HEK293T (cell line): ENCODE data around the gene ADAMTS13.
"Not testable (repeated sequence)": the region's sequence is repeated elsewhere in the genome, so short reads cannot be mapped to it uniquely, and the experiment has no call there.

Source experiments
- CTCF ChIA-PET: fragments of 350-600 bp; formaldehyde crosslinking; extraction: SDS; loops from one replicate; lab custom pipeline; 2021; ENCODE audit warnings: antibody characterized with exemption, inconsistent platforms; lab: Yijun Ruan, JAX
- POLR2A ChIA-PET: fragments of 350-600 bp; formaldehyde crosslinking; extraction: SDS; loops from one replicate; lab custom pipeline; 2020; ENCODE audit warnings: antibody characterized with exemption, inconsistent platforms; lab: Yijun Ruan, JAX
- DNase-seq: peaks from one replicate; pipeline ENCODE4 v3.0.0; 2012; ENCODE audit warnings: mixed read lengths; ENCODE audit errors: extremely low spot score
- ARNT ChIP-seq: fragments of 450-650 bp; IDR thresholded peaks from 2 replicates; pipeline ENCODE4 v1.6.1; 2017; ENCODE audit warnings: mild to moderate bottlenecking
- BHLHE40 ChIP-seq: fragments of 450-650 bp; IDR thresholded peaks from 2 replicates; pipeline ENCODE4 v1.6.1; 2016; ENCODE audit warnings: mild to moderate bottlenecking, moderate library complexity, borderline replicate concordance
- CTBP1 ChIP-seq: fragments of 450-650 bp; IDR thresholded peaks from 2 replicates; pipeline ENCODE4 v1.6.1; 2016; ENCODE audit warnings: borderline replicate concordance
- ELF4 ChIP-seq: fragments of 450-650 bp; IDR thresholded peaks from 2 replicates; pipeline ENCODE4 v1.6.1; 2017; ENCODE audit warnings: antibody characterized with exemption
- FOXA1 ChIP-seq: fragments of 450-650 bp; IDR thresholded peaks from 2 replicates; pipeline ENCODE4 v1.6.1; 2016; ENCODE audit warnings: mild to moderate bottlenecking
- FOXK2 ChIP-seq: fragments of 450-650 bp; IDR thresholded peaks from 2 replicates; pipeline ENCODE4 v1.6.1; 2016; ENCODE audit warnings: mild to moderate bottlenecking
- FOXM1 ChIP-seq: fragments of 450-650 bp; IDR thresholded peaks from 2 replicates; pipeline ENCODE4 v1.6.1; 2017; ENCODE audit warnings: mild to moderate bottlenecking, borderline replicate concordance
- HDGF ChIP-seq: fragments of 450-650 bp; IDR thresholded peaks from 2 replicates; pipeline ENCODE4 v1.6.1; 2017; ENCODE audit warnings: antibody characterized with exemption, borderline replicate concordance
- L3MBTL2 ChIP-seq: fragments of 450-650 bp; conservative IDR thresholded peaks from 2 replicates; pipeline ENCODE4 v1.6.1; 2016; ENCODE audit warnings: mild to moderate bottlenecking
- LEF1 ChIP-seq: fragments of 450-650 bp; IDR thresholded peaks from 2 replicates; pipeline ENCODE4 v1.6.1; 2017; ENCODE audit warnings: mild to moderate bottlenecking, borderline replicate concordance
- NFRKB ChIP-seq: fragments of 450-650 bp; IDR thresholded peaks from 2 replicates; pipeline ENCODE4 v1.6.1; 2016; ENCODE audit warnings: mild to moderate bottlenecking, moderate library complexity
- SP1 ChIP-seq: fragments of 450-650 bp; IDR thresholded peaks from 2 replicates; pipeline ENCODE4 v1.6.1; 2017
- SUZ12 ChIP-seq: fragments of 450-650 bp; IDR thresholded peaks from 2 replicates; pipeline ENCODE4 v1.6.1; 2016; ENCODE audit warnings: mild to moderate bottlenecking
- TARDBP ChIP-seq: fragments of 450-650 bp; IDR thresholded peaks from 2 replicates; pipeline ENCODE4 v1.6.1; 2016
- ZNF384 ChIP-seq: fragments of 450-650 bp; IDR thresholded peaks from 2 replicates; pipeline ENCODE4 v1.6.1; 2016
- TF ChIP-seq, protein P1 (sequence below): fragments of 450-650 bp; IDR thresholded peaks from 2 replicates; pipeline ENCODE4 v1.6.1; 2016

Gene ADAMTS13

DNA sequence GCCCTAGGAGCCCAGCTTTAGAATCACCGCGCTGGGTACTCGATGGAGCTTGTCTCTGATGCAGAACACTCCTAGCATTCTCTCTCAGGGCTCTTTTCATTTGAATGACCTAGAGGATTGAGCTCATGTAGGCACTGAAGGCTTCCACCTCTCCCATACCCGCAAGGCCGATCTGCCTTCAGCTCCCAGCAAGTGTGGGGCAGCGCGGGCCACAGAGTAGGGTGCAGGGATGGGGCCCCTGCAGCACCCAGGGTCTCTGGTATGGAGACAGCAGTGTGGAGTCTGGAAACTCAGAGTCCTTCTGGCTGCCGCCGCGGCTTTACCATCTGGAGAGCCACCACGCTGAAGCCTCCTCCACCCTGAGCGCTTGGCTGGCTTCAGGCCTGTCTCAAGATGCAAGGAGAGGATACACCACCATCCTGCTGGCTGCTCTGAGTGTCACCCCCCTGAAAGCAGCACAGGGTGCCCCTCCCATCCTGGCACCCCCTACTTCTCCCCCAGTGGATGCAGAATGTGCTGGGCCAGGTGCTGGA lies 33.1 kb upstream of the ADAMTS13 start:
- ChIA-PET CTCF (no interaction called here), POLR2A (no interaction called here)
- no peak for TF ChIP-seq L3MBTL2
- no peak for TF ChIP-seq ELF4
- no peak for TF ChIP-seq NFRKB
- no peak for TF ChIP-seq CTBP1
- no peak for TF ChIP-seq SP1
- TF ChIP-seq FOXA1, result no peak
- no peak for TF ChIP-seq TARDBP
- no peak for TF ChIP-seq ZNF384
- no peak for TF ChIP-seq ARNT
- no peak for TF ChIP-seq SUZ12
- no peak for TF ChIP-seq HDGF
- TF ChIP-seq BHLHE40, result no peak
- no peak for TF ChIP-seq FOXM1
- TF ChIP-seq FOXK2, result no peak
- no peak for TF ChIP-seq LEF1
- TF ChIP-seq, protein P1, sequence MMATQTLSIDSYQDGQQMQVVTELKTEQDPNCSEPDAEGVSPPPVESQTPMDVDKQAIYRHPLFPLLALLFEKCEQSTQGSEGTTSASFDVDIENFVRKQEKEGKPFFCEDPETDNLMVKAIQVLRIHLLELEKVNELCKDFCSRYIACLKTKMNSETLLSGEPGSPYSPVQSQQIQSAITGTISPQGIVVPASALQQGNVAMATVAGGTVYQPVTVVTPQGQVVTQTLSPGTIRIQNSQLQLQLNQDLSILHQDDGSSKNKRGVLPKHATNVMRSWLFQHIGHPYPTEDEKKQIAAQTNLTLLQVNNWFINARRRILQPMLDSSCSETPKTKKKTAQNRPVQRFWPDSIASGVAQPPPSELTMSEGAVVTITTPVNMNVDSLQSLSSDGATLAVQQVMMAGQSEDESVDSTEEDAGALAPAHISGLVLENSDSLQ, result no peak
- DNase-seq, result no peak

DNA sequence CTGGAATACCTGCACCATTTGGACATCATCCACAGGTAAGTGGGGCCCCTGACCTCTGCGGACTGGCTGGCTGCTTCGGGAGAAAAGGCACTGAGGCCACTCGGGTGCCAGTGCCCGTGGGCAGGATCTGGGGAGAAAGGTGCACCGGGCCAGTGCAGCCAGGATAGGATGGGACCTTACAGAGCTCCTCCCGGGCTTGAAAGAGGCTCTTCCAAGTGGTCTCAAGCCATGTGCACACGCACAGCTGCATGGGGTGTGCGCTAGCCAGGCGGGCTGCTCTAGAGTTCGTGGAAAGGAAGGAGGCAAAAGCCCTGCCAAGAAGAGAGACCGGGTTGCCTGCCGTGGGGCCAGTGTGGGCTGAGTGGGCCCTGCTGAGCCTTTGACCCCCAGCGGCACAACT lies 32.6 kb upstream of the ADAMTS13 start:
- DNase-seq, result no peak
- ChIA-PET CTCF (no interaction called here), POLR2A (no interaction called here)
- no peak for TF ChIP-seq ZNF384
- no peak for TF ChIP-seq TARDBP
- no peak for TF ChIP-seq ARNT
- no peak for TF ChIP-seq FOXM1
- no peak for TF ChIP-seq LEF1
- no peak for TF ChIP-seq BHLHE40
- TF ChIP-seq L3MBTL2, result no peak

DNA sequence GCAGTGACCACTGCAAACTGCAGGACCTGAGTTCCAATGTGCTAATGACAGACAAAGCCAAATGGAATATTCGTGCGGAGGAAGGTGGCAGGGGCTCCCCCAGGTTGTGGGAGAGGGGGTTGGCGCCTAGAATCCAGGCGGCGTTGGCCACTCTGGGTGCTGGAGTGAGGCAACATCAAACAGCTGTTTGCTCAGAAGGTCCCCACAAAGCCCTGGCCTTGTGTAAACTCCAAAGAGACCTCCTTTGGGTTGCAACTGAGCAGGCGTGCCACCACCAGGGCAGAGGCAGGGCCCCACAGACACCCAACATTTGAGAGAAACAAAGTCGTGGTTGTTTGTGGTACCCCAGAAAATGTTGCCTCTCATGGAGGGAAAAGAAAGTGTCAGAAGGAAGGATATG lies 31.5 kb upstream of the ADAMTS13 start:
- ChIA-PET CTCF (no interaction called here), POLR2A (no interaction called here)
- TF ChIP-seq SUZ12 (no peak), L3MBTL2 (no peak), ZNF384 (no peak), NFRKB (no peak), HDGF (no peak), TARDBP (no peak), FOXA1 (no peak), SP1 (no peak), LEF1 (no peak), ARNT (no peak), ELF4 (no peak), BHLHE40 (no peak), FOXM1 (no peak), CTBP1 (no peak)
- TF ChIP-seq, protein P1, result no peak
- DNase-seq, result no peak

DNA sequence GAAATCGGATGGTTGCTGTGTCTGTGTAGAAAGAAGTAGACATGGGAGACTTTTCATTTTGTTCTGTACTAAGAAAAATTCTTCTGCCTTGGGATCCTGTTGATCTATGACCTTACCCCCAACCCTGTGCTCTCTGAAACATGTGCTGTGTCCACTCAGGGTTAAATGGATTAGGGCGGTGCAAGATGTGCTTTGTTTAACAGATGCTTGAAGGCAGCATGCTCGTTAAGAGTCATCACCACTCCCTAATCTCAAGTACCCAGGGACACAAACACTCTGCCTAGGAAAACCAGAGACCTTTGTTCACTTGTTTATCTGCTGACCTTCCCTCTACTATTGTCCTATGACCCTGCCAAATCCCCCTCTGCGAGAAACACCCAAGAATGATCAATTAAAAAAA lies 30.7 kb upstream of the ADAMTS13 start:
- DNase-seq, CTCF ChIA-PET, POLR2A ChIA-PET: not testable (repeated sequence)

DNA sequence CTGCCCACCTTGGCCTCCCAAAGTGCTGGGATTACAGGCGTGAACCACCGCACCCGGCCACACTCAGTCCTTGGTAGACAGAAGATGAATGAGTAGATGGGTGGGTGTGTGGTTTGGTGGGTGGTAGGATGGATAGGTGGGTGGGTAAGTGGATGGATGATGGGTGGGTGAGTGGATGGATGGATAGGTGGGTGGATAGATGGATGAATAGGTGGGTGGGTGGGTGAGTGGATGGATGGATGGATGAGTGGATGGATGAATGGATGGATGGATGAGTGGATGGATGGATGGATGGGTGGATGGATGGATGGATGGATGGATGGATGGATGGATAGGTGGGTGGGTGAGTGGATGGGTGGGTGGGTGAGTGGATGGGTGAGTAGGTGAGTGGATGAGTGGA lies 29.9 kb upstream of the ADAMTS13 start:
- POLR2A ChIA-PET, DNase-seq, CTCF ChIA-PET: not testable (repeated sequence)

DNA sequence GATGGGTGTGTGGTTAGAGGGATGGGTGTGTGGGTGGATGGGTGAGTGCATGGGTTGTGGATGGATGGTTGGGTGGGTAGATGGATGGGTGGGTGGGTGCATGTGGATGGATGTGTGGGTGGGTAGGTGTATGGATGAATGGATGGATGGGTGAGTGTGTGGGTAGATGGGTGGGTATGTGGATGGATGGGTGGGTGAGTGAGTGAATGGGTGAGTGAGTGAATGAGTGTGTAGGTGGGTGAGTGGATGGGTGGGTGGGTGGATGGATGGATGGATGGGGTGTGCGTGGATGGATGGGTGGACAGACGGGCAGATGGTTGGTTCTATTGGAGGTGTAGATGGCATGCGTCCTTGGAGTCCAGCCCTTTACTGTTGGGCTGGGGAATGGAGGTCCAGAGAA lies 28.8 kb upstream of the ADAMTS13 start:
- ChIA-PET POLR2A (no interaction called here), CTCF (no interaction called here)
- TF ChIP-seq HDGF, result no peak
- no peak for TF ChIP-seq ELF4
- no peak for TF ChIP-seq SP1
- TF ChIP-seq FOXK2, result no peak
- no peak for TF ChIP-seq ARNT
- TF ChIP-seq TARDBP, result no peak
- no peak for TF ChIP-seq LEF1
- TF ChIP-seq ZNF384, result no peak
- no peak for TF ChIP-seq L3MBTL2
- no peak for TF ChIP-seq BHLHE40
- TF ChIP-seq FOXM1, result no peak
- TF ChIP-seq, protein P1, result no peak
- no peak for TF ChIP-seq FOXA1
- DNase-seq, result no peak

DNA sequence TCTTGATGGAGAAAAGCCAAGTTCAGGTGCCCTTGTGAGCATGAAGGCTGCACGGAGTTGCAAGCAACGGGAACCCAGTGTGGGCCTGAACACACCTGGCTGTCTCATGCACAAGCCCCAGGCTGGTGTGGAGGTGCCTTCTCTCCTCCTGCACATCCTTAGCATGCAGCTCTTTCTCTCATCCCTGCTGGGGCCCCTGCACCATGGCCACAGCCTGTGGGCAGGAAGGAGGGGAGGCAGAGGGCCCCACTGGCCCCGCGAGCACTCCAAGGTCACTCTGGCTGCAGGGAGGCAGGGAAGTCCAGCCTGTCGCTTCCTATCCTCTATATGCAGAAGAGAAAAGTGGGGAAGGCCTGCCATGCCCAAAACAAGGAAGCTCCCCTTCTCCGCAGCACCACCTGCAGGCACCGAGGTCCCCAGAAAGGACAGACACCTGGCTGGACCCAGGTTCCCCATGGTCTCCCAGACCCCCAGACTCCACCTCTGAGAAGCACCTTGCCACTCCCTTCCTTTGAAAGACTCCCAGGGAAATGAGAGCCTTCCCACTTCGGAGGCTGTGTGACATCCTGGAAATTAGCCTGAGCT lies 27.4 kb upstream of the ADAMTS13 start:
- ChIA-PET POLR2A (interaction anchor here (0.7 kb wide), 1 partner anchor 24 kb away, joined by 3 read pairs; no protein-coding TSS in a partner anchor), CTCF (no interaction called here)
- TF ChIP-seq SUZ12 (no peak), ELF4 (no peak), FOXK2 (no peak)
- no peak for DNase-seq
